ENCODE measurements around the gene SORBS1. TPM values are rescaled to one million over a fixed set of nuclear protein-coding genes. Genes with fewer than 3 reads are reported as not detected.

Gene SORBS1
- total RNA-seq, 6 experiments from 2014 or later: 0.05 to 0.26 (median 0.18) TPM

GRCh38 chr10:95459446-95460045 is 101.6 kb downstream of the SORBS1 start:
- Mint-ChIP-seq H3K4me1 (ENCODE audit: low read depth) (no peaks in the 10 kb centered on the region), H3K27me3 (ENCODE audit: insufficient read depth) (peaks cover 9% of the 10 kb centered on the region), H3K27ac (no peak overlapping the region), H3K9me3 (no peaks in the 10 kb centered on the region), H3K36me3 (ENCODE audit: low read depth) (no peaks in the 10 kb centered on the region), H3K4me3 (no peak overlapping the region)
- DNase-seq: no peak
- TF ChIP-seq CTCF (IDR thresholded peaks at IDR 0.05): no peak

- no peak for DNase-seq
- Mint-ChIP-seq H3K27me3 (ENCODE audit: insufficient read depth) (peaks cover 11% of the 10 kb centered on the region), H3K27ac (no peak overlapping the region), H3K4me1 (ENCODE audit: low read depth) (no peaks in the 10 kb centered on the region), H3K4me3 (no peak overlapping the region), H3K9me3 (no peaks in the 10 kb centered on the region), H3K36me3 (ENCODE audit: low read depth) (no peaks in the 10 kb centered on the region)
- TF ChIP-seq CTCF (IDR thresholded peaks at IDR 0.05): no peak
Observed at GRCh38 chr10:95458871-95459270, 102.3 kb downstream of the SORBS1 start.

- DNase-seq: no peak
- H3K36me3 Mint-ChIP-seq (ENCODE audit: low read depth): no peaks in the 10 kb centered on the region
- H3K9me3 Mint-ChIP-seq: no peaks in the 10 kb centered on the region
- H3K4me1 Mint-ChIP-seq (ENCODE audit: low read depth): no peaks in the 10 kb centered on the region
- no peak overlapping the region for H3K27ac Mint-ChIP-seq
- no peak overlapping the region for H3K4me3 Mint-ChIP-seq
- no peak for TF ChIP-seq CTCF (IDR thresholded peaks at IDR 0.05)
- H3K27me3 Mint-ChIP-seq (ENCODE audit: insufficient read depth): peaks cover 8% of the 10 kb centered on the region
Observed at GRCh38 chr10:95458014-95458413, 103.2 kb downstream of the SORBS1 start.

GRCh38 chr10:95457319-95457886 is 103.8 kb downstream of the SORBS1 start:
- H3K27ac Mint-ChIP-seq: no peak overlapping the region
- H3K27me3 Mint-ChIP-seq (ENCODE audit: insufficient read depth): peaks cover 8% of the 10 kb centered on the region
- no peaks in the 10 kb centered on the region for H3K9me3 Mint-ChIP-seq
- no peaks in the 10 kb centered on the region for H3K4me1 Mint-ChIP-seq (ENCODE audit: low read depth)
- no peak overlapping the region for H3K4me3 Mint-ChIP-seq
- DNase-seq: no peak
- TF ChIP-seq CTCF (IDR thresholded peaks at IDR 0.05): no peak
- H3K36me3 Mint-ChIP-seq (ENCODE audit: low read depth): no peaks in the 10 kb centered on the region

GRCh38 chr10:95456516-95456915 is 104.7 kb downstream of the SORBS1 start:
- Mint-ChIP-seq H3K4me1 (ENCODE audit: low read depth) (no peaks in the 10 kb centered on the region), H3K36me3 (ENCODE audit: low read depth) (no peaks in the 10 kb centered on the region), H3K4me3 (no peak overlapping the region), H3K27ac (no peak overlapping the region), H3K9me3 (no peaks in the 10 kb centered on the region), H3K27me3 (ENCODE audit: insufficient read depth) (peaks cover 5% of the 10 kb centered on the region)
- DNase-seq: no peak
- no peak for TF ChIP-seq CTCF (IDR thresholded peaks at IDR 0.05)

Data from HFFc6 (cell line).